ENCODE data around the gene KLF16.

DNA sequence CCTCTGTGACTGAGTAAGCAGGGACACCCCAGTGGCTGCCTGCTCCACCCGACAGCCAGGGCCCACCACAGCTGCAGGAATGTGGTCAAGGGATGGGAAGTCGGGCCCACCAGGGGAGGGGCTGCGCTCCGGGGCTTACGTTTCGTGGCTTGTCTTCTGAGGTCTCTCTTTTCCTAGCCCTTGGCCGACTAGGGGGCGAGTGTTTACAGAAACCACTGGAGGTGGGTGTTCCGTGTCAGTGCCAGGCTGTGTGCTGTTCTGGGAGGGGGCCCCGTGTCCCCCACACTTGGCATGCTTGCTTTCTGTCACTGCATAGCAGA, 46.3 kb upstream of the KLF16 start:
- TF ChIP-seq, protein P1, sequence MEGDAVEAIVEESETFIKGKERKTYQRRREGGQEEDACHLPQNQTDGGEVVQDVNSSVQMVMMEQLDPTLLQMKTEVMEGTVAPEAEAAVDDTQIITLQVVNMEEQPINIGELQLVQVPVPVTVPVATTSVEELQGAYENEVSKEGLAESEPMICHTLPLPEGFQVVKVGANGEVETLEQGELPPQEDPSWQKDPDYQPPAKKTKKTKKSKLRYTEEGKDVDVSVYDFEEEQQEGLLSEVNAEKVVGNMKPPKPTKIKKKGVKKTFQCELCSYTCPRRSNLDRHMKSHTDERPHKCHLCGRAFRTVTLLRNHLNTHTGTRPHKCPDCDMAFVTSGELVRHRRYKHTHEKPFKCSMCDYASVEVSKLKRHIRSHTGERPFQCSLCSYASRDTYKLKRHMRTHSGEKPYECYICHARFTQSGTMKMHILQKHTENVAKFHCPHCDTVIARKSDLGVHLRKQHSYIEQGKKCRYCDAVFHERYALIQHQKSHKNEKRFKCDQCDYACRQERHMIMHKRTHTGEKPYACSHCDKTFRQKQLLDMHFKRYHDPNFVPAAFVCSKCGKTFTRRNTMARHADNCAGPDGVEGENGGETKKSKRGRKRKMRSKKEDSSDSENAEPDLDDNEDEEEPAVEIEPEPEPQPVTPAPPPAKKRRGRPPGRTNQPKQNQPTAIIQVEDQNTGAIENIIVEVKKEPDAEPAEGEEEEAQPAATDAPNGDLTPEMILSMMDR (IDR thresholded peaks at IDR 0.05; ENCODE audit: insufficient read depth, low read depth, low read length): no peak
- TF ChIP-seq EZH2 (IDR thresholded peaks at IDR 0.05; ENCODE audit: insufficient read depth, low read length): no peak
